Endothelial cell of umbilical vein (primary cell): Measurements from ENCODE around the gene MT1F.

Source experiments
- GATA2 ChIP-seq: IDR thresholded peaks from 2 replicates; pipeline ENCODE4 v1.7.0; 2011; ENCODE audit warnings: low read depth, mild to moderate bottlenecking, moderate library complexity, mixed read lengths, low read length; ENCODE audit not compliant: insufficient read length, insufficient read depth
- TF ChIP-seq, protein P1 (sequence below), 2 donors: IDR thresholded peaks; 1 replicate in 1 of 2; 2 replicates in 1 of 2; pipeline ENCODE4 v1.5.1; 2011; ENCODE audit warnings: low read length in 2 of 2, mild to moderate bottlenecking in 2 of 2, moderate library complexity in 2 of 2, control low read depth in 1 of 2, inconsistent platforms in 1 of 2, low read depth in 1 of 2; ENCODE audit not compliant: insufficient read depth in 1 of 2; ENCODE audit errors: extremely low read depth in 1 of 2

DNA sequence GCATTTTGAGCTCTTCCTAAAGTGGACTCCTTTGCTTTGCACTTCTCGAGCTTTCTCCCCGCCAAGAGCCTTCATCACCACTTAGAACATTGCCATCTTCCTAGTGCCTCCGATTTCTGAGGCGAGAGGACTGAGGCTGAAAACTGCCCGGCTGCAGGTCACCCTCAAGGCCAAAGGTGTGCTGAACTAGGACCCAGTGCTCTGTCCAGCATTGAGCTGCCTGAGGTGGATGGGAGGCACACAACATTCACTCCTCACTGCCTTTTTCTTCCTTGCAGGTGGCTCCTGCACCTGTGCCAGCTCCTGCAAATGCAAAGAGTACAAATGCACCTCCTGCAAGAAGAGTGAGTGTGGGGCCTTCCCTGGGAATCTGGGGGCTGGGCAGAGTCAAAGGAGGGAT lies 13.9 kb upstream of the MT1F start:
- TF ChIP-seq, protein P1, sequence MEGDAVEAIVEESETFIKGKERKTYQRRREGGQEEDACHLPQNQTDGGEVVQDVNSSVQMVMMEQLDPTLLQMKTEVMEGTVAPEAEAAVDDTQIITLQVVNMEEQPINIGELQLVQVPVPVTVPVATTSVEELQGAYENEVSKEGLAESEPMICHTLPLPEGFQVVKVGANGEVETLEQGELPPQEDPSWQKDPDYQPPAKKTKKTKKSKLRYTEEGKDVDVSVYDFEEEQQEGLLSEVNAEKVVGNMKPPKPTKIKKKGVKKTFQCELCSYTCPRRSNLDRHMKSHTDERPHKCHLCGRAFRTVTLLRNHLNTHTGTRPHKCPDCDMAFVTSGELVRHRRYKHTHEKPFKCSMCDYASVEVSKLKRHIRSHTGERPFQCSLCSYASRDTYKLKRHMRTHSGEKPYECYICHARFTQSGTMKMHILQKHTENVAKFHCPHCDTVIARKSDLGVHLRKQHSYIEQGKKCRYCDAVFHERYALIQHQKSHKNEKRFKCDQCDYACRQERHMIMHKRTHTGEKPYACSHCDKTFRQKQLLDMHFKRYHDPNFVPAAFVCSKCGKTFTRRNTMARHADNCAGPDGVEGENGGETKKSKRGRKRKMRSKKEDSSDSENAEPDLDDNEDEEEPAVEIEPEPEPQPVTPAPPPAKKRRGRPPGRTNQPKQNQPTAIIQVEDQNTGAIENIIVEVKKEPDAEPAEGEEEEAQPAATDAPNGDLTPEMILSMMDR (IDR thresholded peaks at IDR 0.05; ENCODE audit: extremely low read depth in 1 of 2, insufficient read depth in 1 of 2, low read depth in 1 of 2, low read length in 2 of 2), result no peak
- no peak for TF ChIP-seq GATA2
